Fibroblast of pulmonary artery (primary cell): ENCODE data around the gene ADAM11.
A peak's percentile ranks its signal among the peaks of the same experiment; 100 is the strongest.

Experiments used
- DNase-seq: peaks from one replicate; pipeline ENCODE4 v3.0.0-alpha.2; 2010; ENCODE audit warnings: low read depth
- H3K4me3 ChIP-seq: replicated peaks from 2 replicates; pipeline ENCODE4 v1.5.1; 2011; ENCODE audit warnings: low read depth, mild to moderate bottlenecking, control low read depth, low read length, moderate library complexity
- CTCF ChIP-seq: IDR thresholded peaks from 2 replicates; pipeline ENCODE4 v1.5.1; 2011; ENCODE audit warnings: mild to moderate bottlenecking, control low read depth, low read length, inconsistent platforms; ENCODE audit errors: missing control alignments

Gene ADAM11

GRCh38 chr17:44777394-44778348, 18.9 kb downstream of the ADAM11 start:
- no peak overlapping the region for H3K4me3 ChIP-seq
- TF ChIP-seq CTCF, result no peak
- DNase-seq, result no peak

- no peak for TF ChIP-seq CTCF
- H3K4me3 ChIP-seq, result peak overlapping the region; percentile 54
- no peak for DNase-seq
Observed at GRCh38 chr17:44778656-44779210, 19.9 kb downstream of the ADAM11 start.

GRCh38 chr17:44779211-44780025, 20.6 kb downstream of the ADAM11 start:
- TF ChIP-seq CTCF, result peak; percentile 74
- DNase-seq, result peak; percentile 74
- H3K4me3 ChIP-seq, result peak overlapping the region; percentile 54

- no peak for DNase-seq
- H3K4me3 ChIP-seq, result no peak overlapping the region
- no peak for TF ChIP-seq CTCF
Observed at GRCh38 chr17:44780161-44780560, 21.4 kb downstream of the ADAM11 start.

GRCh38 chr17:44780845-44781480, 22.2 kb downstream of the ADAM11 start:
- no peak overlapping the region for H3K4me3 ChIP-seq
- DNase-seq, result no peak
- TF ChIP-seq CTCF, result no peak

- peak; percentile 8 for DNase-seq
- no peak overlapping the region for H3K4me3 ChIP-seq
- no peak for TF ChIP-seq CTCF
Observed at GRCh38 chr17:44781551-44782325, 22.9 kb downstream of the ADAM11 start.
